ENCODE measurements around the gene CGNL1.
A peak's percentile ranks its signal among the peaks of the same experiment; 100 is the strongest.

CGNL1 gene

GRCh38 chr15:57526615-57527014 is 150.3 kb downstream of the CGNL1 start:
- Histone ChIP-seq H3K4me3 (ENCODE audit: low read depth, low read length) (no peak overlapping the region), H3K27me3 (ENCODE audit: control insufficient read depth, insufficient read depth, low read length) (no peaks in the 10 kb centered on the region), H2AFZ (no peak overlapping the region), H3K27ac (no peak overlapping the region), H3K9ac (no peak overlapping the region), H3K4me2 (ENCODE audit: low read length) (no peak overlapping the region), H3K9me3 (ENCODE audit: control insufficient read depth, low read length) (no peaks in the 10 kb centered on the region), H3K36me3 (ENCODE audit: control insufficient read depth, insufficient read depth, low read length) (no peaks in the 10 kb centered on the region), H3K4me1 (no peaks in the 10 kb centered on the region), H3K79me2 (no peaks in the 10 kb centered on the region)
- TF ChIP-seq CTCF (IDR thresholded peaks at IDR 0.05): no peak

- Histone ChIP-seq H3K9ac (no peak overlapping the region), H3K4me1 (no peaks in the 10 kb centered on the region), H3K27me3 (ENCODE audit: control insufficient read depth, insufficient read depth, low read length) (no peaks in the 10 kb centered on the region), H3K36me3 (ENCODE audit: control insufficient read depth, insufficient read depth, low read length) (no peaks in the 10 kb centered on the region), H2AFZ (no peak overlapping the region), H3K4me3 (ENCODE audit: low read depth, low read length) (no peak overlapping the region), H3K27ac (no peak overlapping the region), H3K79me2 (no peaks in the 10 kb centered on the region), H3K9me3 (ENCODE audit: control insufficient read depth, low read length) (no peaks in the 10 kb centered on the region), H3K4me2 (ENCODE audit: low read length) (no peak overlapping the region)
- peak; percentile 52 for TF ChIP-seq CTCF (IDR thresholded peaks at IDR 0.05)
Measured at GRCh38 chr15:57527382-57528091, 151.2 kb downstream of the CGNL1 start.

GRCh38 chr15:57528940-57529565 is 152.7 kb downstream of the CGNL1 start:
- no peaks in the 10 kb centered on the region for H3K36me3 ChIP-seq (ENCODE audit: control insufficient read depth, insufficient read depth, low read length)
- H3K79me2 ChIP-seq: no peaks in the 10 kb centered on the region
- H3K27me3 ChIP-seq (ENCODE audit: control insufficient read depth, insufficient read depth, low read length): no peaks in the 10 kb centered on the region
- H3K4me3 ChIP-seq (ENCODE audit: low read depth, low read length): no peak overlapping the region
- H3K9ac ChIP-seq: no peak overlapping the region
- no peak for TF ChIP-seq CTCF (IDR thresholded peaks at IDR 0.05)
- no peak overlapping the region for H2AFZ ChIP-seq
- H3K9me3 ChIP-seq (ENCODE audit: control insufficient read depth, low read length): no peaks in the 10 kb centered on the region
- H3K27ac ChIP-seq: no peak overlapping the region
- no peak overlapping the region for H3K4me2 ChIP-seq (ENCODE audit: low read length)
- H3K4me1 ChIP-seq: no peaks in the 10 kb centered on the region

- no peak for TF ChIP-seq CTCF (IDR thresholded peaks at IDR 0.05)
- Histone ChIP-seq H3K4me2 (ENCODE audit: low read length) (no peak overlapping the region), H3K36me3 (ENCODE audit: control insufficient read depth, insufficient read depth, low read length) (no peaks in the 10 kb centered on the region), H3K27me3 (ENCODE audit: control insufficient read depth, insufficient read depth, low read length) (no peaks in the 10 kb centered on the region), H3K27ac (no peak overlapping the region), H3K4me1 (no peaks in the 10 kb centered on the region), H3K4me3 (ENCODE audit: low read depth, low read length) (no peak overlapping the region), H3K9me3 (ENCODE audit: control insufficient read depth, low read length) (no peaks in the 10 kb centered on the region), H3K9ac (no peak overlapping the region), H2AFZ (no peak overlapping the region), H3K79me2 (no peaks in the 10 kb centered on the region)
Measured at GRCh38 chr15:57529748-57530147, 153.4 kb downstream of the CGNL1 start.

All from parathyroid adenoma (tissue), 2 donors.